ENCODE data around the gene ATP8A2. TPM values are rescaled to one million over a fixed set of nuclear protein-coding genes. Genes with fewer than 3 reads are reported as not detected.

The ATP8A2 gene
- total RNA-seq, 1 donor from 2014 or later = 4.2 TPM

DNA sequence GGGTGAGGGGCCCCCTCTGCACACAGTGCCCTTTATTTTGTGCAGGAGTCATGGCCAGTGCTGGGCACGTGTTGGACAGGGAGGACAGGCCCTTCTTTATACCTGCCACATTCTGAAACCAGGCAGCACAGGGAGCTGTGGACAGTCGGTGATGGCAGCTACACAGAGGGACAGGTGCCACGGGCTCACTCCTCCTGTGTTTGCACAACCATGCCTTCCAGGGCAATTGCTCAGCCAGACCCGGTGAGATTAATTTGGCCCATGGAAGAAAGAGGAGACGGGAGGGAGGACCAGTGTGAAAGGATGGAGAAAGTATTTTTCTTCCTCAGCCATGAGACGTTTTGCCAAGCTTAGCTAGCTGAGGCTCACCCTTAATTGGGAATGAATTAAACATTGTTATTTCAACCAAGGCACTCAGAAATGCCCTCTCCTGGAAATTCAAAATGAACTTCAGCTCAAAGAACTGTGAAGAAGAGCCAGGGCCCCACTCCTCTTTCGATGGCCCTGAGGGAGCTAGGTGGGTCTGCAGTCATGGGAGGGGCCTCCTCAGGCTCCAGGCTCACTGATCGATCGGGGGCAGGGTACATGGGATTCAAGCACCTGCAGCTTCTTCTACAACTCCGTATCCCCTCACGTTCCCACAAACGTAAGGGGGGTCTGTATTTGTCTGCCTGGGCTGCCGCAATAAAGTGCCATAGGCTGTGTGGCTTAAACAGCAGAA, 638.9 kb downstream of the ATP8A2 start:
- Histone ChIP-seq H3F3A (ENCODE audit: low read depth) (no peaks in the 10 kb centered on the region), H4K20me1 (ENCODE audit: low read depth) (no peaks in the 10 kb centered on the region), H3K27me3 (no peaks in the 10 kb centered on the region), H3K4me2 (no peak overlapping the region), H2AFZ (replicated peaks) (no peak overlapping the region), H3K36me3 (peaks cover under 1% of the 10 kb centered on the region), H3K9me3 (ENCODE audit: low read depth) (peaks cover under 1% of the 10 kb centered on the region), H3K9ac (no peak overlapping the region), H3K27ac (no peak overlapping the region), H3K79me2 (ENCODE audit: low read depth) (no peaks in the 10 kb centered on the region), H3K4me1 (peaks cover 7% of the 10 kb centered on the region), H3K4me3 (no peak overlapping the region)
- Mint-ChIP-seq H3K9me3 (peaks cover 5% of the 10 kb centered on the region), H3K27me3 (ENCODE audit: insufficient read depth, low read depth) (peaks cover 4% of the 10 kb centered on the region), H3K36me3 (no peaks in the 10 kb centered on the region), H3K27ac (no peak overlapping the region), H3K4me1 (peaks cover 3% of the 10 kb centered on the region), H3K4me3 (no peak overlapping the region)
- TF ChIP-seq EZH2 (IDR thresholded peaks at IDR 0.05) (no peak), EZH2phosphoT487 (IDR thresholded peaks at IDR 0.05) (no peak)
- TF ChIP-seq, protein P1, sequence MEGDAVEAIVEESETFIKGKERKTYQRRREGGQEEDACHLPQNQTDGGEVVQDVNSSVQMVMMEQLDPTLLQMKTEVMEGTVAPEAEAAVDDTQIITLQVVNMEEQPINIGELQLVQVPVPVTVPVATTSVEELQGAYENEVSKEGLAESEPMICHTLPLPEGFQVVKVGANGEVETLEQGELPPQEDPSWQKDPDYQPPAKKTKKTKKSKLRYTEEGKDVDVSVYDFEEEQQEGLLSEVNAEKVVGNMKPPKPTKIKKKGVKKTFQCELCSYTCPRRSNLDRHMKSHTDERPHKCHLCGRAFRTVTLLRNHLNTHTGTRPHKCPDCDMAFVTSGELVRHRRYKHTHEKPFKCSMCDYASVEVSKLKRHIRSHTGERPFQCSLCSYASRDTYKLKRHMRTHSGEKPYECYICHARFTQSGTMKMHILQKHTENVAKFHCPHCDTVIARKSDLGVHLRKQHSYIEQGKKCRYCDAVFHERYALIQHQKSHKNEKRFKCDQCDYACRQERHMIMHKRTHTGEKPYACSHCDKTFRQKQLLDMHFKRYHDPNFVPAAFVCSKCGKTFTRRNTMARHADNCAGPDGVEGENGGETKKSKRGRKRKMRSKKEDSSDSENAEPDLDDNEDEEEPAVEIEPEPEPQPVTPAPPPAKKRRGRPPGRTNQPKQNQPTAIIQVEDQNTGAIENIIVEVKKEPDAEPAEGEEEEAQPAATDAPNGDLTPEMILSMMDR (IDR thresholded peaks at IDR 0.05) = no peak
- DNase-seq (ENCODE audit: low spot score) = no peak

DNA sequence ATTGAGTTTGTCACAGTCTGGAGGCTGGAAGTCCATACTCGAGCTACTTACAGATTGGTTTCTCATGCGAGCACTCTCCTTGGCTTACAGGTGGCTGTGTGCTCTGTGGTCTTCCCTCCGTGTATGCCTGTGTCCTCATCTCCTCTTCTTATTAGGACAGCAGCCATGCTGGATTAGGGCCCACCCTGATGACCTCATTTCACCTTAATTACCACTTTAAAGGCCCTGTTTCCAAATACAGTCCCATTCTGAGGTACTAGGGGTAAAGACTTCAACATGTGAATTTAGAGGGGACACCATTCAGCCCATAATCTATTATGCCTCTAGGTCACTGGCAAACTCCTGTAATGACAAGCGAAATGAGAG, 639.4 kb downstream of the ATP8A2 start:
- H3F3A ChIP-seq (ENCODE audit: low read depth) = no peaks in the 10 kb centered on the region
- no peak for DNase-seq (ENCODE audit: low spot score)
- peaks cover 7% of the 10 kb centered on the region for H3K4me1 ChIP-seq
- no peaks in the 10 kb centered on the region for H3K36me3 ChIP-seq
- H3K4me1 Mint-ChIP-seq = peaks cover 3% of the 10 kb centered on the region
- H3K4me2 ChIP-seq = no peak overlapping the region
- no peak overlapping the region for H3K27ac ChIP-seq
- H3K9me3 Mint-ChIP-seq = peaks cover 4% of the 10 kb centered on the region
- H3K4me3 ChIP-seq = no peak overlapping the region
- no peaks in the 10 kb centered on the region for H3K36me3 Mint-ChIP-seq
- H3K4me3 Mint-ChIP-seq = no peak overlapping the region
- peaks cover 4% of the 10 kb centered on the region for H3K27me3 Mint-ChIP-seq (ENCODE audit: insufficient read depth, low read depth)
- H4K20me1 ChIP-seq (ENCODE audit: low read depth) = no peaks in the 10 kb centered on the region
- H3K79me2 ChIP-seq (ENCODE audit: low read depth) = no peaks in the 10 kb centered on the region
- no peak overlapping the region for H3K9ac ChIP-seq
- H2AFZ ChIP-seq (replicated peaks) = no peak overlapping the region
- no peaks in the 10 kb centered on the region for H3K27me3 ChIP-seq
- H3K27ac Mint-ChIP-seq = no peak overlapping the region
- TF ChIP-seq, protein P1 (IDR thresholded peaks at IDR 0.05) = no peak
- TF ChIP-seq EZH2 (IDR thresholded peaks at IDR 0.05) (no peak), EZH2phosphoT487 (IDR thresholded peaks at IDR 0.05) (no peak)
- H3K9me3 ChIP-seq (ENCODE audit: low read depth) = no peaks in the 10 kb centered on the region

DNA sequence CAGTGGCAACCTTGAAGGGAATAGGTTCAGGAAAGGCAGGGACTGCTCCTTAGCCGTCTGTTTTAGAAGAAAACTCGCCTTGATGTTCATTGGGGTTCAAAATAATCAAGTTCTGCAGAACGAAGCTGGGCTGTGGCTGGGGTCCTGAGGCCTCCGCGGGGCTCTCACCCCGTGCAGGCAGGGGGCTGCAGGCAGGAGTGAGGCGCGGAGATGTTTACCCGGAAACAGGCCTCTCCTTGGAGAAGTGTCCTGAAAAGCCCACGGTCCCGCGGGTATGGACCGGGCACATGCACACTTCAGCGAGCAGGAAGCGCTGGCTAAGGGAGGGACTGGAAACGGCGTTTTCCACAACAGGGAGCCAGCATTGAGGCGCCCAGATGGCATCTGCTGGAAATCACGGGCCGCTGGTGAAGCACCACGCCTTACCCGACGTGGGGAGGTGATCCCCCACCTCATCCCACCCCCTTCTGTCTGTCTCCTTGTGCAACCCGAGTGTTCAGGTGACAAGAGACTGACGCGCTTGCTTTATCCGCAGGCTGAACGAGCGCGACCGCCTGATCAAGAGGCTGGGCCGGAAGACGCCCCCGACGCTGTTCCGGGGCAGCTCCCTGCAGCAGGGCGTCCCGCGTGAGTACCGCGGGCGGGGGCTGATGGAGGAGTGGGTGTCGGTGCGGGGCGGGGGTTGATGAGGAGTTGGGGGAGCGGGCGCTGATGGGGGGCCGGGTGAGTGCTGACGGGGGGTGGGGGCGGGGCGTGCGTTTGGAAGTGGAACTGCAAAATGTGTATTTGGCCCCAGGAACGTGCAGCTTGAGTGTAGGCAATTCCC, 640.4 kb downstream of the ATP8A2 start:
- Histone ChIP-seq H2AFZ (replicated peaks) (no peak overlapping the region), H3K4me1 (peaks cover 7% of the 10 kb centered on the region), H3K79me2 (ENCODE audit: low read depth) (no peaks in the 10 kb centered on the region), H4K20me1 (ENCODE audit: low read depth) (no peaks in the 10 kb centered on the region), H3K36me3 (no peaks in the 10 kb centered on the region), H3K4me2 (no peak overlapping the region), H3K9me3 (ENCODE audit: low read depth) (no peaks in the 10 kb centered on the region), H3K27me3 (no peaks in the 10 kb centered on the region), H3F3A (ENCODE audit: low read depth) (no peaks in the 10 kb centered on the region), H3K4me3 (no peak overlapping the region), H3K27ac (no peak overlapping the region), H3K9ac (no peak overlapping the region)
- Mint-ChIP-seq H3K27ac (no peak overlapping the region), H3K4me3 (no peak overlapping the region), H3K4me1 (peaks cover 3% of the 10 kb centered on the region), H3K36me3 (no peaks in the 10 kb centered on the region), H3K27me3 (ENCODE audit: insufficient read depth, low read depth) (peaks cover 4% of the 10 kb centered on the region), H3K9me3 (peaks cover 2% of the 10 kb centered on the region)
- no peak for DNase-seq (ENCODE audit: low spot score)
- TF ChIP-seq, protein P1 (IDR thresholded peaks at IDR 0.05) = no peak
- TF ChIP-seq EZH2phosphoT487 (IDR thresholded peaks at IDR 0.05) (no peak), EZH2 (IDR thresholded peaks at IDR 0.05) (no peak)

All from neural progenitor cell (in vitro differentiated cells).